GM23248 (cell line): ENCODE results near the gene GRIK3. TPM values are rescaled to one million over a fixed set of nuclear protein-coding genes. Genes with fewer than 3 reads are reported as not detected.

Source experiments
- DNase-seq: peaks from one replicate; pipeline ENCODE4 v3.0.0-alpha.2; 2015
- H2AFZ ChIP-seq: fragments of 200-600 bp; sonication (generic); 2 replicates; pipeline ENCODE4 v1.6.1; 2016; ENCODE audit warnings: antibody characterized with exemption
- H3F3A ChIP-seq: fragments of 200-600 bp; sonication (generic); 2 replicates; pipeline ENCODE4 v1.6.1; 2016; ENCODE audit warnings: mild to moderate bottlenecking, antibody characterized with exemption, mixed run types; ENCODE audit not compliant: insufficient read depth
- H3K27ac ChIP-seq: fragments of 200-600 bp; sonication (generic); 2 replicates; pipeline ENCODE4 v1.5.1; 2016; ENCODE audit warnings: mild to moderate bottlenecking
- H3K27me3 ChIP-seq: fragments of 200-600 bp; sonication (generic); replicated peaks from 2 replicates; pipeline ENCODE4 v1.6.1; 2016; ENCODE audit warnings: mild to moderate bottlenecking; ENCODE audit not compliant: insufficient read depth
- H3K36me3 ChIP-seq: fragments of 200-600 bp; sonication (generic); 2 replicates; pipeline ENCODE4 v1.6.1; 2016; ENCODE audit warnings: low read depth, mild to moderate bottlenecking
- H3K4me1 ChIP-seq: fragments of 200-600 bp; sonication (generic); 2 replicates; pipeline ENCODE4 v1.6.1; 2016; ENCODE audit warnings: mild to moderate bottlenecking; ENCODE audit not compliant: insufficient read depth
- H3K4me2 ChIP-seq: fragments of 200-600 bp; sonication (generic); one replicate; pipeline ENCODE4 v1.6.1; 2016; ENCODE audit warnings: mild to moderate bottlenecking; ENCODE audit not compliant: unreplicated experiment
- H3K4me3 ChIP-seq: fragments of 200-600 bp; sonication (generic); 2 replicates; pipeline ENCODE4 v1.5.1; 2016; ENCODE audit warnings: mild to moderate bottlenecking
- H3K79me2 ChIP-seq: fragments of 200-600 bp; sonication (generic); 2 replicates; pipeline ENCODE4 v1.6.1; 2016; ENCODE audit warnings: mild to moderate bottlenecking; ENCODE audit not compliant: insufficient read depth
- H3K9ac ChIP-seq: fragments of 200-600 bp; sonication (generic); 2 replicates; pipeline ENCODE4 v1.6.1; 2016; ENCODE audit warnings: mild to moderate bottlenecking
- H3K9me2 ChIP-seq: fragments of 200-600 bp; sonication (generic); 2 replicates; pipeline ENCODE4 v1.6.1; 2016; ENCODE audit warnings: mixed run types, mild to moderate bottlenecking, moderate library complexity; ENCODE audit not compliant: insufficient read depth
- H3K9me3 ChIP-seq: fragments of 200-600 bp; sonication (generic); one replicate; pipeline ENCODE4 v1.6.1; 2017; ENCODE audit warnings: low read depth
- H4K20me1 ChIP-seq: fragments of 200-600 bp; sonication (generic); 2 replicates; pipeline ENCODE4 v1.6.0; 2016; ENCODE audit not compliant: insufficient read depth
- EZH2 ChIP-seq: fragments of 200-600 bp; sonication (generic); IDR thresholded peaks from 2 replicates; pipeline ENCODE4 v1.6.1; 2018; ENCODE audit warnings: antibody characterized with exemption, mild to moderate bottlenecking; ENCODE audit not compliant: insufficient read depth, poor library complexity, severe bottlenecking
- EZH2phosphoT487 ChIP-seq: fragments of 200-600 bp; sonication (generic); IDR thresholded peaks from 2 replicates; pipeline ENCODE4 v1.6.1; 2018; ENCODE audit warnings: antibody characterized with exemption, moderate library complexity, mild to moderate bottlenecking, low read depth; ENCODE audit not compliant: insufficient read depth
- WGBS, 2 experiments: methylation state at CpG; one replicate each; pipeline ENCODE4 v1.1.6; 2015 to 2017; ENCODE audit warnings: low lambda C conversion rate in 2 of 2, low coverage in 1 of 2; ENCODE audit errors: missing lambda C conversion rate in 2 of 2; 5-methylcytosine and 5-hydroxymethylcytosine counted together
- in situ Hi-C: fragments of 300-500 bp; cut with MboI; formaldehyde crosslinking; loops from 2 replicates; pipeline ENCODE4 v1.15.0; 2020
- polyA plus RNA-seq: library from polyadenylated mRNA; unstranded; fragments of >200 nt; fragmentation: Nextera tagmentation; extraction: Ambion mirVana; gene quantifications from 2 replicates; pipeline ENCODE4 v1.2.1, GENCODE V29; 2016
- total RNA-seq: library from RNA; depleted of rRNA; stranded (reverse); fragments of >200 nt; shearing (Covaris generic); gene quantifications from 2 replicates; pipeline ENCODE4 v1.2.3, GENCODE V29; 2014

Gene GRIK3
- total and polyA plus RNA-seq, 2 experiments from 2014 or later: not detected

DNA sequence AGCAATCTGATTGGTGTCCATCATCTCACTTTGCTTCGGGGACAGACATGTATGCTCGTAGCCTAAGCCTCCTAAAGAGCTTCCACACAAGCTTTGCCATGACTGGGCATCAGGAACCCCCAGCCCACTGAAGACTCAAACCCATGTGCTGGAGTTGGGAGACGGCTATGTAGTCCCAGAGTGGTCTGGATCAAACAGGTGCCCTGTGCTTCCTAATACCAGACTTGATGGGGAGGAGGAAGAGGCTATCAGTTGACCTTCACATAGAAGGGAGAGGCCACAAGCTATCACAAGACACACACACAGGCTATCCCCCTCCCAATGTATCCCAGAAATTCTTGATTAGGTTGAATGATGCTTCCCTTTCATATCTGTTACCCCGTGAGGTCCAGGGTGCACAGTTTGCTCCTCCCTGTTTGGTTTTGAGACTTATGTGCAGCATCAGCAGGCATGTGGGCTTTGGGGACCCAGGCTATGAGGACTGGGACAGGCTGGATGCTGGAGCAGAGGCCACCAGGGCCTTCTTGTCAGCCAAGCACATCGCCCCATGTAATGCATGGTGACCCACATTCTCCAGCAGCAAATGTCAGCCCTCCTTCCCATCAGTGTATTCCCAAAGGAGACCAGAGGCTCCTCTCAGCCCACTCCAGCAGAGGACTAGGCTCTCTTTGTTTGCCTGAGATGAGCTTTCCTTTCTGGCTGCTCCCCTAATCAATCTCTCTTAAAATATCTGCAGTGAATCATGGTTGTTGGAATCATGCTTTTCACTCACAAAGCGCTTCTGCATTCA lies 159.8 kb downstream of the GRIK3 start:
- Histone ChIP-seq H3K36me3 (no peaks in the 10 kb centered on the region), H3K9ac (no peak overlapping the region), H3K4me3 (no peak overlapping the region), H3K9me3 (no peaks in the 10 kb centered on the region), H4K20me1 (no peaks in the 10 kb centered on the region), H3F3A (no peaks in the 10 kb centered on the region), H3K27me3 (no peaks in the 10 kb centered on the region), H3K79me2 (no peaks in the 10 kb centered on the region), H3K4me1 (no peaks in the 10 kb centered on the region), H2AFZ (no peak overlapping the region), H3K27ac (no peak overlapping the region), H3K4me2 (no peak overlapping the region), H3K9me2 (no peaks in the 10 kb centered on the region)
- WGBS, 2 experiments: 10 to 11% methylated on average over 6 of the region's 6 CpGs
- in situ Hi-C loops: no loop called here
- TF ChIP-seq EZH2phosphoT487: no peak
- no peak for TF ChIP-seq EZH2
- DNase-seq: no peak

DNA sequence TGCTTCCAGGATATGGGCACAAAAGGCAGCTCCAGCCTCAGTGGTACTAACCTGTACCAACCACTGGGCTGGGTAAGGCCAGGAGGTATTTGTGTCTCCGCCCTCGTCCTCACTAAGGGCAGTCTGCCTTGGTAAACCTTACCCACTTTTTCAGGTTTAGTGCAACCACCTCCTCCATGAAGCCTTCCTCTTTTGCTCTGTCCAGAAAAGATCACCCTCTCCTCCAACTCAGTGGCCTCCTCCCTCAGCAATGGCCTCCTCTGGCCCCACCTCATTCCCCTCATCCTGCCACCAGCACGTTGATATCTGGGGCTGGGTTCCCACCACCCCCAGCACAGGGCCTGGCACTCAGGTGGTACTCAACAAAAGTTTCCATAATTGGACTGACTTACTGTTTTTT lies 161.5 kb downstream of the GRIK3 start:
- no peaks in the 10 kb centered on the region for H3K79me2 ChIP-seq
- H3K9ac ChIP-seq: no peak overlapping the region
- no peak for DNase-seq
- no peaks in the 10 kb centered on the region for H3K9me2 ChIP-seq
- no peaks in the 10 kb centered on the region for H3K36me3 ChIP-seq
- no peaks in the 10 kb centered on the region for H3F3A ChIP-seq
- in situ Hi-C loops: no loop called here
- H3K27ac ChIP-seq: no peak overlapping the region
- no peak overlapping the region for H3K4me2 ChIP-seq
- H3K4me3 ChIP-seq: no peak overlapping the region
- TF ChIP-seq EZH2phosphoT487 (no peak), EZH2 (no peak)
- H4K20me1 ChIP-seq: no peaks in the 10 kb centered on the region
- H3K4me1 ChIP-seq: no peaks in the 10 kb centered on the region
- WGBS, 2 experiments: 6 to 12% methylated on average over 3 of the region's 3 CpGs
- no peaks in the 10 kb centered on the region for H3K27me3 ChIP-seq
- no peaks in the 10 kb centered on the region for H3K9me3 ChIP-seq
- no peak overlapping the region for H2AFZ ChIP-seq

DNA sequence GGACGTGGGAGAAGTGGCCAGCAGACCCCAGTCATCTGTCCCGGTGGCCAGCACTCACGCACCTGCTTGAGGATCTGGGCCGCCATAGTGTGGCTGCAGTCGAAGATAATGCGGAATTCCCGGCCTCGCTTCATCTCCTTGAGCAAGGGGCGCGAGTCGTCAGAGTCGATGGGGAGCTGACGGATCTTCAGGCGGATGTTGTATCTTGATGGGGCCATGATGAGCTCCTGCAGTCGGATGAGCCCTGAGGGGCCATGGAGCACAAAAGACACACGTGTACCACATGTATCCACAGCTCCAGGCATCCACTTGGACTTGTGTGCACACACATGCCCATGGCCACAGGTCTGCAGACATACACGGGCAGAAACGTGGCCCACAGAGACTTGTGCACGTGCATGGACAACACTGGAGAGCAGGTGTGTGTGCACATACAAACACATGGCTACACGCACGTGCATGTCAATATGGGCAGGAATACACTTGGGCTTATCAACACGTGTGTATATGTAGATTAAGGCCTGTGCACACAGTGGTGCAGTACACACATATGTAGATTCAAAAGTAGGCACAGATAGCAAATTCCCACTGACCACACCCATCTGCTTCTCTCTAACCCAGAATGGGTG lies 162.1 kb downstream of the GRIK3 start:
- no peaks in the 10 kb centered on the region for H3K9me2 ChIP-seq
- H3K27me3 ChIP-seq: no peaks in the 10 kb centered on the region
- H2AFZ ChIP-seq: no peak overlapping the region
- no peaks in the 10 kb centered on the region for H3F3A ChIP-seq
- TF ChIP-seq EZH2: no peak
- no peak for TF ChIP-seq EZH2phosphoT487
- H3K9me3 ChIP-seq: no peaks in the 10 kb centered on the region
- WGBS, 2 experiments: 53 to 54% methylated on average over 22 of the region's 22 CpGs
- in situ Hi-C loops: no loop called here
- H3K4me2 ChIP-seq: no peak overlapping the region
- no peaks in the 10 kb centered on the region for H3K4me1 ChIP-seq
- H3K79me2 ChIP-seq: no peaks in the 10 kb centered on the region
- no peak for DNase-seq
- no peak overlapping the region for H3K9ac ChIP-seq
- H4K20me1 ChIP-seq: no peaks in the 10 kb centered on the region
- H3K4me3 ChIP-seq: no peak overlapping the region
- H3K27ac ChIP-seq: no peak overlapping the region
- no peaks in the 10 kb centered on the region for H3K36me3 ChIP-seq

DNA sequence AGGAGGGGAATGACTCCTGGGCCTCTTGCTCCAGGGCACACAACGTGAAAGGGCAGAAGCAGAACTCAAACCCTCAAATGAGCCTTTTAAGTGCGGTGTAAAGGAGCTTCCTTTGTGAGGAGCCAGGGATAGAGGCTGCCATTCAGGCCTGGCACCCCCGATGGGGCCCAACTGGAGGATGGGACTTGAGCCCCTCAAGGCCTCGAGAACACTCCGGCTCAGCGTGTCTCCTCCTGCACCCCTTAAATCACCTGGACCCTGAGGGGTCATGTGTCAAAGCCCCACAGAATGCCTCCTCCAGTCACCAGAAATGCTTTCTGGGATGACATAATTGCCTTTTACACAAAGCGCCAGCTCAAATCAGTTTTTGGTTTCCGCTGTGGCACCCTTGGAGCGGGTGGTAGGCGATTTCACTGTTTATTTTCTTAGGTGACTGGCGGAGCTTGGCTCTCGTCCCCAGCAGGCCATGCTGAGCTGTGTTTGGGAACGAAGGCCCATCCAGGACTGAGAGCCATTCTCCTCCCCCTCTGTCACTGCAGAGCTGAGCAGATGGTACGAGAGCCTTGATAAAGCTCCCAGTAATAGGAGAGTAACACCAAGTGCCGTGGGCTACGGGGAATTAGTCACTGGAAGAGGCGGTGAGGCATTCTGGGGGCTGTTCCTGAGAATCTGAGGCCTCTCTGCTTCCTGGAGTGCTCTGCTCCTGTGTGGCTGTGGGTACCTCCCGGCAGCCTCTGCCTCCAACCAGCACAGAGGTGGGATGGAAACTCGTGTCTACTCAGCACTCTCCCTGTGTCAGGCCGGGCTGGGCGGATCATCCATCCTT lies 163.0 kb downstream of the GRIK3 start:
- WGBS, 2 experiments: 26 to 28% methylated on average over 21 of the region's 21 CpGs
- no peak overlapping the region for H3K27ac ChIP-seq

More for the DNA sequence above, 163.0 kb downstream of the GRIK3 start:
- H3K9ac ChIP-seq: no peak overlapping the region
- H3K27me3 ChIP-seq: no peaks in the 10 kb centered on the region
- H3K36me3 ChIP-seq: no peaks in the 10 kb centered on the region
- H3K9me2 ChIP-seq: no peaks in the 10 kb centered on the region
- no peak for DNase-seq
- no peaks in the 10 kb centered on the region for H3K79me2 ChIP-seq
- no peaks in the 10 kb centered on the region for H3F3A ChIP-seq
- no peaks in the 10 kb centered on the region for H4K20me1 ChIP-seq
- H3K4me2 ChIP-seq: no peak overlapping the region
- TF ChIP-seq EZH2phosphoT487 (no peak), EZH2 (no peak)
- H3K9me3 ChIP-seq: no peaks in the 10 kb centered on the region
- H3K4me3 ChIP-seq: no peak overlapping the region
- in situ Hi-C loops: no loop called here
- no peaks in the 10 kb centered on the region for H3K4me1 ChIP-seq
- H2AFZ ChIP-seq: no peak overlapping the region
